RWPE1 (cell line): ENCODE results near the gene PRR7.
A peak's percentile ranks its signal among the peaks of the same experiment; 100 is the strongest.

Source experiments
- CTCF ChIA-PET: fragments of 350-600 bp; sonication (Branson Sonifier 250); formaldehyde crosslinking; extraction: SDS; loops from one replicate; lab custom pipeline; 2021; lab: Yijun Ruan, JAX
- POLR2A ChIA-PET: fragments of 400-600 bp; formaldehyde crosslinking; extraction: SDS; loops from one replicate; lab custom pipeline; 2020; ENCODE audit warnings: antibody characterized with exemption; ENCODE audit not compliant: low non-redundant PET; lab: Yijun Ruan, JAX
- DNase-seq: peaks from one replicate; pipeline ENCODE4 v3.0.0; 2012; ENCODE audit warnings: low spot score
- H3K27ac ChIP-seq: fragments of 450-650 bp; 2 replicates; pipeline ENCODE4 v1.5.1; 2017
- TF ChIP-seq, protein P1 (sequence below): fragments of 450-650 bp; conservative IDR thresholded peaks from 2 replicates; pipeline ENCODE4 v1.5.1; 2017; ENCODE audit warnings: low read depth, mild to moderate bottlenecking

PRR7 gene

DNA sequence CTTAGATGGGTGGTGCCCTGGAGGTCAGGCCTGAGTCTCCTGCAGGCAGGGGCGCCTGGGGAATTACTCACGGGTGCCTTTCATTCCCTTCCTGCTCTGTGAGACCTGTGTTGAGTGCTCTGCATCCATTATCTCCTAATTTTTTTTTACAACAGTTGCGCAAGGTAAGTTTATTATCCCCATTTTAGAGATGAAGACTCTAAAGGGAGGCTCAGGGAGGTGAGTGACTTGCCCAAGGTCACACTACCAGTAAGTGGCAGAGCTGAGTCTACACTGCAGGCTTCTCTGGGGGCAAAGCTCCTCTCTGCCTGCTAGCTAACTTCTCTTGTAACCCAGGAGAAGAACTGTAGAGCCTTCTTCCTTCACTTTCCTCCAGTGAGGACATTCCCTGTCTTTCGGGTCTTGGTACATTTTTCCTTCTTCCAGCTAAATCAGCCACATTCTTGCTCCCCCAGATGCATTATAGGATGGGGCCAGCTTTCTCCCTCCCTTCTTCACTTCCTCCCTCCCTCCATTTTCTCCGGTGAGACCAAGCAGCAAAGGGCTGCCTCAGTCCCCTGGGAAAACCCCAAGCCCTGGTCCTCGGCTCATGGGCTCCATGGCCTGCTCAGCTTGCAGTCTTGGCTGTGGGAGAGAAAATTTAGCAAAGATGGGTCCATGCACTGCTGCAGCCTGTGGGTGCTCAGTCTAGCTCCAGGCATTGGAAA is 1.8 kb downstream of the PRR7 start:
- TF ChIP-seq, protein P1, sequence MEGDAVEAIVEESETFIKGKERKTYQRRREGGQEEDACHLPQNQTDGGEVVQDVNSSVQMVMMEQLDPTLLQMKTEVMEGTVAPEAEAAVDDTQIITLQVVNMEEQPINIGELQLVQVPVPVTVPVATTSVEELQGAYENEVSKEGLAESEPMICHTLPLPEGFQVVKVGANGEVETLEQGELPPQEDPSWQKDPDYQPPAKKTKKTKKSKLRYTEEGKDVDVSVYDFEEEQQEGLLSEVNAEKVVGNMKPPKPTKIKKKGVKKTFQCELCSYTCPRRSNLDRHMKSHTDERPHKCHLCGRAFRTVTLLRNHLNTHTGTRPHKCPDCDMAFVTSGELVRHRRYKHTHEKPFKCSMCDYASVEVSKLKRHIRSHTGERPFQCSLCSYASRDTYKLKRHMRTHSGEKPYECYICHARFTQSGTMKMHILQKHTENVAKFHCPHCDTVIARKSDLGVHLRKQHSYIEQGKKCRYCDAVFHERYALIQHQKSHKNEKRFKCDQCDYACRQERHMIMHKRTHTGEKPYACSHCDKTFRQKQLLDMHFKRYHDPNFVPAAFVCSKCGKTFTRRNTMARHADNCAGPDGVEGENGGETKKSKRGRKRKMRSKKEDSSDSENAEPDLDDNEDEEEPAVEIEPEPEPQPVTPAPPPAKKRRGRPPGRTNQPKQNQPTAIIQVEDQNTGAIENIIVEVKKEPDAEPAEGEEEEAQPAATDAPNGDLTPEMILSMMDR = no peak
- CTCF ChIA-PET = interaction anchor here (0.6 to 12.5 kb wide), 7 partner anchors 9 to 627 kb away, joined by 3 to 148 read pairs (median 5); no protein-coding TSS in a partner anchor
- POLR2A ChIA-PET = interaction anchor here (0.8 to 1.7 kb wide), 4 partner anchors 18 to 46 kb away, joined by 3 to 11 read pairs (median 5); partner anchors contain the start of gene GRK6
- DNase-seq = no peak
- peak overlapping the region; percentile 88 for H3K27ac ChIP-seq

DNA sequence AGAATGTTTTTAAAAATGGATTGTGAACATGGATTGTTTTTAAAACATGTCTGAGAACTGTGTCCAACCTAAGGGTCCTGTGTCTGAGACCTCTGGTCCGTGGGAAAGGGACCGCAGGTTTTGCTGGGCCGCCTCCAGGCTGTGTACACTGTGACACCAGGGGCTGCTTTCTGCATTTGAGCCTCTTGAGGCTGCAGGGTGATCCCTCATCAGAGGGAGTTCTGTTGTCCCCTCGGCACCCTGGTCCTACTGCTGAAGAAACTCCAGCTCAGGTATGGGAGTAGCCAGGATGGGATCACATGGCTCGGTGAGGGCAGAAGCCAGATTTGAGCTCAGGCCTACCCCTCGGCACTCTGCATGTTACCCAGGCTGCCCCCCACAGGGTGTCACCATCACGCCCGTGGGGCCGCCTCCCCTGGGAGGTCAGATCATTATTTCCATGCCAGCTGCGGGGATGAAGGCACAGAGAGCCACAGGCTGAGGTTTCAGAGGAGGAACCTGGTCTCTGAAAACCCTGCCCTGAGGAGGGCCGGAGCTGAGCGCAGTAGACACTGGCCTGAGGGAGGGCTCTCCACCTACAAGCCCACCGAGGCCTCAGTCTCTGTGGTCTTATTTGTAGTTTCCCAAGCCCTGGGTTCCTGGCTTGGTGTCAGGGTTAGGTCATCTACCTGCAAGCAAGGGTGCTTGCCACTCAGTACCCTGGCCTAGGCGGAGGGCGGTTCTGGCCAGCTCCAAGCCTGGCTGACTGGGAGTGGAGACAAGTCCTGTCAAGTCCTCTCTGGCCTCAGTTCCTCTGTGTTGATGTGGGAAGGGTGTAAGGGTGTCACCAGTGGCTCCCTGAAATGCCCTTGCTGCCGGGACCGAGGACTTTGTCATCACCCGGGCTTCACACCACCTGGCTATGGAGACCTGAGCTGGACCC is 2.8 kb downstream of the PRR7 start:
- H3K27ac ChIP-seq = peak overlapping the region; percentile 88
- CTCF ChIA-PET = interaction anchor here (0.6 to 12.5 kb wide), 5 partner anchors 23 to 1003 kb away, joined by 3 to 148 read pairs (median 5); partner anchors contain the start of gene GRK6
- POLR2A ChIA-PET = interaction anchor here (1.1 kb wide), 2 partner anchors 19 to 23 kb away, joined by 3 read pairs; partner anchors contain the start of gene GRK6
- DNase-seq = no peak
- TF ChIP-seq, protein P1 = no peak

DNA sequence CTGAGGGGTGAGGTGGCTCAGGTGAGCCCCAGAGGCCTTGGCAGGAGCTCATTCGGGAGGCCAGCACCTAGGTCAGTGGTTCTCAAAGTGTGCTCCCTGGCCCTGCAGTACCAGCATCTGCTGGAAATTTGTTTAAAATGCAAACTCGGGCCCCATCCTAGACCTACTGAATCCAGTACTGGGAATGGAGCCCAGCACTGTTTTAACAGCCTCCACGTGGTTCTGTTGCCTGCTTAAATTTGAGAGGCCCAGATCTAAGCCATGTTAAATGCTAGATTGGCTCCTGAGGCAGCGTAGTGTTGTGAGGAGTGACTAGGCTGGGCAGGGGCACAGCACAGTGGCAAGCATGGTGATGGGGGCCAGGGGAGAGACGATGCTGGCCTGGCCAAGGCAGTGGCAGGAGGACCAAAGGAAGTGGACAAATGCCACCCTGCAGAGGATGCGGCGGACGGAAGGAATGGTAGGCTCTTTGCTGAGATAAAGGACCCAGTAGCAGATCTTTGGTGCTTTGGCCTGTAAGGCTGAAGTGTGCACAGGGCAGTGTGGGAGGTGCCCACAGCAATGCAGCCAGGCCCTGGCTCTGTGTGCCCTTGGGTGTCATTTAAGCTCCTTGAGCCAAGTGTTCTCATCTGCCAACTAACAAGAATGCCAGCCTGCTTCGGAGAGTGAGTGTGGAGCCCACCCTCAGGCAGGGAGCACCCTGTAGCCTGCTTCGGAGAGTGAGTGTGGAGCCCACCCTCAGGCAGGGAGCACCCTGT is 4.2 kb downstream of the PRR7 start:
- POLR2A ChIA-PET = interaction anchor here (0.6 to 1.1 kb wide), 2 partner anchors 24 to 46 kb away, joined by 3 to 4 read pairs; partner anchors contain the start of gene GRK6

DNA sequence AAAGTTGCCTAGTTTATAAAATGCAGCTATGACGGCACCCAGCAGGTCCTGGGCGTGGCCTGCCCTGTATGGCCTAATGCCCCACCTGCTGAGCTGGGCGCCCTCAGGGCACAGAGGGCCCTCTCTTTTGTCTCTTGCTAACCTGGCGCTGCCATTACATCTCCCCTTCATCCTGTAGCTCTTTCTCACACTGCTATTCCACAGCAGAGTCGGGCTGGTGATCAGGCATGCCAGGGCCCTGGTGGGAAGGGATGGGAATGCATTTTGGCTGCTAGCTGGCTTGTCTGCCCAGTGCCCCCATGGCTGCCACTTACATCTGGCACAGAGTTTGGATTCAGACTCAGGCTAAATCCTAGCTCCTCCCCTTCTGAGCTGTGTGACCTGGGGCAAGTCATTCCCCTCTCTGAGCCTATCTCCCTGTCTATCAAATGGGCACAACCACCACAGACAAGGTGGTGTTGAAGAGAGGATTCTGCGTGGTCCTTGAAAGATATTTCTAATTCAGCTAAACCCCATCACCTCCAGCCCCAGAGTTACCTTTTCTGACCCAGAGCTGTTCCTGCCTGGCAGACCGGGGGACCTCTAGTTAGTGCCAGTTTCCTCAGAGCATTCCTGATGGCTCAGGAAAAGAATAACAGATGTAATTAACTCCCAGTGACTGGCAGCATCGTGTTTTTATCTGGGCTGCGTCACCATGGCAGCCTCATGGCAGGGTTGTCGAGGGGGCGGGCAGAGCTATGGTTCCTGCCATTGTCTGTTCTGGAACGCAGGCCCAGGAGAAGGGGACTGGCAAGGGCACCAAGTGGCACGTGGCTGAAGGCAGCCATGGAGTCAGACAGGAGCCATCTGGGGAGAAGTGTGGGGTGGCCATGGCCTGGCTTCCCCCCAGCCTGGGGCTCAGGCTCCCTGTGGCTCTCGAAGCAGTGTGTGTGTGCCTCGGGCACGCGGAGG is 6.3 kb downstream of the PRR7 start:
- CTCF ChIA-PET = interaction anchor here (0.8 to 11.5 kb wide), 8 partner anchors 8 to 341 kb away, joined by 3 to 210 read pairs (median 6); partner anchors contain the start of gene PFN3
- peak overlapping the region; percentile 84; the same call in 1 of the 2 replicates for H3K27ac ChIP-seq
- POLR2A ChIA-PET = interaction anchor here (0.8 kb wide), 1 partner anchor 50 kb away, joined by 4 read pairs; no protein-coding TSS in a partner anchor
- no peak for DNase-seq
- TF ChIP-seq, protein P1 = no peak

More for the DNA sequence above, 4.2 kb downstream of the PRR7 start:
- H3K27ac ChIP-seq = peak overlapping the region; percentile 88; the same call in 1 of the 2 replicates
- TF ChIP-seq, protein P1 = no peak
- CTCF ChIA-PET = interaction anchor here (1.0 to 12.5 kb wide), 4 partner anchors 10 to 271 kb away, joined by 3 to 210 read pairs (median 76); partner anchors contain the start of gene PFN3
- no peak for DNase-seq

DNA sequence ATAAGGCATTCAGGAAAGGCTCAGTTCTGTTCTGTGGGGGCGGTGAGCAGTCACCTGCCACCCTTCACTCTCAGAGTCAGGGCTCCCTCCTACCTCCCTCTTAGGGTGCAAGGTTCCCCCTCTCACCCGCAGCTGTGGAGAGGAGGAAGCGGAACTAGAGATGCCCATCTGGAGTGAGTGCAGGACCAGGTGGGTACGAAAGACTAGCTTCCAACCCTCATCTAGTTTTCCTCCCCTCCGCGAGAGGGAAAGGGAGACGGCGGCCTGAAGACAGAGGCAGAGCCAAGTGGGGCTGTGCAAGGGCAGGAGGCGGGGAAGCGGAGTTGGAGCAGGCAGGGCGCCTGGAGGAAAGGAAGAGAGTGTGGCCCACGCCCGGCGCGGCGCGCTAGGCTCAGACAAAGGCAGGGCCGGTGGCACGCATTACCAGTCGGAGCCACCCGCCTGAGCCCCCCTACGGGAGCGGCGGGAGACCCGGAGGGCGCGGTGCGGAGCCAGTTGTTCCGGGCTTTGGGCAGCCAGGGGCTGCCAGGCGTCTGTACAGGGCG is 7.3 kb downstream of the PRR7 start:
- peak overlapping the region; percentile 84 for H3K27ac ChIP-seq
- CTCF ChIA-PET = interaction anchor here (0.6 to 11.5 kb wide), 17 partner anchors 9 to 743 kb away, joined by 3 to 210 read pairs (median 5); partner anchors contain the start of genes MXD3, PFN3 and RGS14
- TF ChIP-seq, protein P1 = no peak
- DNase-seq = no peak
- POLR2A ChIA-PET = interaction anchor here (1.9 to 2.5 kb wide), 2 partner anchors 28 to 50 kb away, joined by 7 to 20 read pairs; partner anchors contain the start of gene GRK6
